Limb (tissue), 2 donors: Measurements from ENCODE around the gene LRCOL1.

Source experiments
- DNase-seq, 2 donors: peaks; one replicate each; pipeline ENCODE4 v3.0.0-alpha.2; 2016; ENCODE audit errors: extremely low spot score in 2 of 2

The LRCOL1 gene

DNA sequence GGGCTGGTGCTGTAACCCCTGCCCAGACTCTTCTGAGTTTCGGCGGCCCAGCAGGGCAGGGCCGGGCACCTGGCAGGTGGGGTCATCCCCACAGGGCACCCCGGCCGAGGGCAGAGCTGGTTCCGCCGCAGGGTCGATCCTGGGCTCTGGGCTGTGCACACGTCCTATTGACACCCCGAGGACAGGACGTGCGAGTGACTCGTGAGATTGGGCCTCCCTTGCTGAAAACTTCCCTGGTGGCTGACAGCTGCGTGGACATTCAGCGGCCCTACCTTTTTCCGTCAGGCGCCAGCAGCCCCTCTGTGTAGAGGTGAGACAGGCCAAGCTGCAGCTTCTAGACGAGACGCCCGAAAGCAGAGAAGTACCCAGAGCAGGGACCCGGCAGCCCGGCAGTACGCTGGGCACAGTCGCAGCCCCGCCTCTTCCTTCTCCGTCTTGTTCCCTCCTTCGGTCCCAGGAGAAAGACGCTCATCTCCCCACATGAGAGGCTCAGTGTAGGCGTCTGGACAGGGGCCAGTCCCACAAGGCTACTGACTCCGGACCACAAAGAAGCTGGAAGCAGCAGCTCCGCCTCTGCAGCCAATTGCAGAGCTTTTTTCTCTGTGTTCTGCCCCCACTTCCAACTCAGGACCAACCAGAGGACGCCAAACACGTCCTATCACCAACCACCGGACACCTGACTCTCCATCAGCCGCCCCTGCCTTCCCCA is at the start of gene LRCOL1:
Gene LRCOL1, minus strand, starts transcription at position 532 of the 709 bp plus-strand sequence. CDS start 4,331 bp downstream, outside the sequence.
- peak in 1 of 2 donors; percentile 61 for DNase-seq

DNA sequence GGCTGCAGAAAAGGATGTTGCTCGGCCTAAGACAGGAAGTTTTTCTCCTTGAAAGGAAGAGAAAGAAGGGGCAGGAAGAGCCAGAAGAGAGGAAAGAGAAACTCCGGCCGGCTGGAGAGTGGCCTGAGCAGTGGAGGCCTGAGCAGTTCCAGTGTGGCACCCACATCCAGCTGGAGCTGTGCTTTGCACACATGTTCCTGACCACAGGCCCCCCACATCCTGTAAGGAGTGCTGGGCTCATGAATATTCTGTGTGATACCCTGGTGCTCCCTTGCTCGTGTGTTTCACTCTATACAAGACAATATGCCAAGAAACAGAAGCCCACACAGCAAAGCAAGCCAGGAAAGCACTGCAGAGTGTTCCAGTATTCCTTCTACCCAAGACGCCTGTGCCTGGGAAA is 49.7 kb upstream of the LRCOL1 start:
- no peak for DNase-seq

DNA sequence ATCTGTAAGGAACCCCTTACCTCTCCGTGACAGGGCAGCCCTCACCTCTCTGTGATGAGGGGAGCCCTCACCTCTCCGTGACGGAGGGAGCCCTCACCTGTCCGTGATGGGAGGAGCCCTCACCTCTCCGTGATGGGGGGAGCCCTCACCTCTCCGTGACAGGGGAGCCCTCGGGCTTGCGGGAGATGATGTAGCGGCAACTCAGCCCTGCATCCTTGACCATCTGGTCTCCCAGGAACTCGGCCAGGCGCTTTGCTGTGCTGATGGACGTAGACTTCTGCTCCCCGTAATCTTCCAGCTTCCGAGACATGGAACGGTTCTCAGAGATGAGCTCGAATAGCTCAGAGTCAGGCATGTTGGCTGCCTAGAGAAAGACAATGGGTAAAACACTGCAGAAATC is 48.8 kb upstream of the LRCOL1 start:
- DNase-seq: no peak

DNA sequence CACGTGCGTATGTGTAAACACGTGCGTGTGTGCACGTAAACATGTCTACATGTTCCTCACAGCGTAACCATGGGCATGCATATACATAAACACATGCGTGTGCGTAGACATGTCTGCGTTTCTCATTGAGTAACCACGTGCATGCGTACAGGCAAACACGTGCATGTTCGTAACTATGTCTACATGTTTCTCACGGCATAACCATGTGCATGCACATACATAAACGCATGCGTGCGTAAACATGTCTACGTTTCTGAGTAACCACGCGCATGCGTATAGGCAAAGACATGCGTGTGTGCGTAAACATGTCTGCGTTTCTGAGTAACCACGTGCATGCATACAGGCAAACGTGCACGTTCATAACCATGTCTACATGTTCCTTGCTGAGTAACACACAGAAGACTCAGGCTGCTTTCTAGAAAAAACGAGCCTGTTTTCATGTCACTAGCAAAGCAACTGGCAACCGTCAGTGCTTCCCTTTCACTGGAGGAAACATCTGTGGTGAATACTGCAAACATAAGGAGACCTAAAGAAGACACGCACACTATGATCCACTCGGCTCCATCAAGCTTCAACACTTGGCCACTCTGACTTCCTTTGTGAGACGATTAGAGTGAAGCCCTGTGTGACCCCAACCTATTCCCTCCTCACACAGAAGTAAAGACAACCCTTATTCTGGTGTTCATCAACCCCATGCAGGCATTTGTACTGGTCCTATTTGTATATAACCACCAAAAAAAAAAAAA is 47.9 kb upstream of the LRCOL1 start:
- no peak for DNase-seq

DNA sequence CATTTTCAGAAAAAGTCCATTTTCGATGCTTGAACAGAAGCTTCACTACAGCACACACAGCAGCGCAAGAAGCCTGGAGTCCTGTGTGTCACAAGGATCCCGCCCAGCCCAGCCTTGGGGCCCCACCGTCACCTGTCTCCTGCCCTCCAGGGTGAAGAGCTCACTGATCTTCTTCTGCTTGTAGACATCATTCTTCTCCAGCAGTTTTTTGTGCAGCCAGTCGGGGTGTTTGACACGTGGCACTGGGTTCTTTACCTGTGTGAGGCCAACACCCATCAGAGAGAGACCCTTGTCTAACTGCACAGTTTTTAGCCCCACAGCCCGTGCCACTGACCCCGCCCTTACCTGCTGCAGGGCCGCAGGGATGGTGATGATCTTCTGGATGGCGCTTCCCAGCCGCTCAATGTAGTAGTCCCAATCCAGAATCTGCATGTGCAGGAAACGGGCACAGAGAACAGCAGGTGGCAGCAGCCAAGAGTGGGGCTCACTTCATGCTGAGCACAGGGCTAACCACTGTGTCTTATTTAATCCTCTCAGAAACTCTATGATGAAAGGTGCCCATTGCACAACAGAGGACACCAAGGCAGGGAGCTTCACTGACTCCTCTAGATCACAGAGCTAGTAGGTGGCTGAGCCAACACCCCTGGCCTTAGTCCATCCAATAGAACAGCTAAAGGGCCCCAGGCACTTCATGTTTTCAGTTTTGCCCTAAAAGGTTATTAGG is 46.8 kb upstream of the LRCOL1 start:
- DNase-seq: no peak

DNA sequence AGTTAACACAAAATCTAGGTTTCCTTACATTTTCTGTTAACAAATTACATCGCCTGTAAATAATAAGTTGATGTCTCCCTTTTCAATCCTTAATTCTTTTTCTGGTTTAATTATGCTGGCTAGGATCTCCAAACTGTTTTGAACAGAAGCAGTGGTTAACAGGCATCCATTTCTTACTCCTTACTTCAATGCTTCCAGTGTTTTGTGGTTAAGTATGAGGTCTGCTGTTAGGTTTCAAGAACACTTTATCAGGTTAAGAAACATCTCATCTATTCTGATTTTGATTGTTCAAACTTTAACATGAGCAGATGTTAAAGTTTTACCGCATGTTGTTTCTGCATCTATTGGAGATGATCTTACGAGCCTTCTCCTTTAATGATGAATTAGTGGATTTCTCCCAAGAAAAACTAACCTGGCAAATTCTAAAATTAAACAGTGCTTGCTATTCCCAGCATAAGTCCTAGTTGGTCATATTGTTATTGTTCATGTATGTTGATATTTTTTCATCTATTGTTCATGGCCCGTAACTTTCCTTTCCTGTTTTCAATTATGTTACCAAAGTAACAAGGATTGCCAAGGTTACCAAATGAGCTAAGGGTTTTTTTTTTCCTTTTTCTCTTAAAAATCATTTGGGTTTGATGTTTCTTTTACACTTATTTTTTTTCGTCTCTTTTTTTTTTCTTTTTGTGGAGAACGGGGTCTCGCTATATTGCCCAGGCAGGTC is 43.3 kb upstream of the LRCOL1 start:
- DNase-seq: no peak

DNA sequence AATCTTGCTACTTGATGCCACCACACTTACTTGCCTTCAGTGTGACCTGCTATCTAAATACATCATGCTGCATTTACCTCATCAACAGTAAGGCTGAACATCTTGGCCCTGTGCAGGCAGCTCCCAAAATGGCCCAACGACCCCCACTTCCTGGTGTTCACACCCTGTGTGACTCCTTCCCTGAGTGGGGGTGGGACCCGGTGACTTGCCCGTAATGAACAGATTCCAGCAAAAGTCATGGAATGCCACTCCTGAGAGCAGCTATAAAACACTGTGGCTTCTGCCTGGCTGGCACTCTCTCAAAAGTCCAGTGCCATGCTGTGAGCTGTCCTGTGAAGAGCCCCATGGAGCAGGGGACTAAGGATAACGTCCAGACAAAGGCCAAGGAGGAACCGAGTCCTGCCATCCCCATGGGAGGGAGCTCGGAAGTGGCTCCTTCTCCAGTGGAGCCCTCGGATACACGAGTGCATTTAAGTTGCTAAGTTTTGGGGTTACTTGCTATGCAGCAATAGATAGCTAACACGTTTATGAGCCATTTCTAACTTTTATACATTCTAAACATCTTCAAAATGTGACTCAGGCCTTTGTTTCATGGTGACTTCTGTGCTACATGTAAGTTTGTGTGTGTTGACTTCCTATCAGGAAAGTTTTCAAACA is 41.2 kb upstream of the LRCOL1 start:
- DNase-seq: no peak

DNA sequence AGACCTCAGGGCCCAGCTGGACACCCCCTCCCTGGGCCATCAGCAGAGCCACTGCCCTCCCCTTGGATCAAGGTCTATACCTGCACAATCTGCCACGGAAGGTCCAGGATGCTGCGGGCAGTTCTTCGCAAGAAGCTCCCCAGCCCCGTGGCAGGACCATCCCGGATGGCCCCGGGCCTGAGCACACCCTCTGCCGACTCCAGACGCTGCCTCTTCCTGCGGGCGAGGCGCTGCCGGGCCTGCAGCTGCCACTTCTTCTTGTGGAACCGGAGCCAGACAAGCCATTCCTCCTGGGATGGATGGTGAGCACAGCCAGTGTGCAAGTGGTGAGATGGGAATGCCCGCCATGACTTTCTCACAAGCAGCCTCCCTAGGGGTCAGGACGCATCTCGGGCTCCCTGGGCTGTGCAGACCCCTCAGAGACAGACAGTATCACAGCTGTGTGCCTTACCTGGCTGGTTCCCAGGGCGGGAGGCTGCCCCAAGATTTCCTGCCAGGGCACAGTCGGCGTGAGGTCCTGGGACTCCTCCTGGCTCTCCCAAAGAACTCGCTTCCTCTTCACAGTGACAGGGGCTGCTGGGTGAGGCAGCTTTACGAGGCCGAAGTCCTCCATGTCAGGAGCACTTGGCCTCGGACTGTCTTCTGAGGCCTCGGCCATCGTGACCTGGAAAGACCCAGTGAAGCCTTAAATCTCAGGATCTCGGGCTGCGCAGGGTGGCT is 39.0 kb upstream of the LRCOL1 start:
- DNase-seq: no peak

DNA sequence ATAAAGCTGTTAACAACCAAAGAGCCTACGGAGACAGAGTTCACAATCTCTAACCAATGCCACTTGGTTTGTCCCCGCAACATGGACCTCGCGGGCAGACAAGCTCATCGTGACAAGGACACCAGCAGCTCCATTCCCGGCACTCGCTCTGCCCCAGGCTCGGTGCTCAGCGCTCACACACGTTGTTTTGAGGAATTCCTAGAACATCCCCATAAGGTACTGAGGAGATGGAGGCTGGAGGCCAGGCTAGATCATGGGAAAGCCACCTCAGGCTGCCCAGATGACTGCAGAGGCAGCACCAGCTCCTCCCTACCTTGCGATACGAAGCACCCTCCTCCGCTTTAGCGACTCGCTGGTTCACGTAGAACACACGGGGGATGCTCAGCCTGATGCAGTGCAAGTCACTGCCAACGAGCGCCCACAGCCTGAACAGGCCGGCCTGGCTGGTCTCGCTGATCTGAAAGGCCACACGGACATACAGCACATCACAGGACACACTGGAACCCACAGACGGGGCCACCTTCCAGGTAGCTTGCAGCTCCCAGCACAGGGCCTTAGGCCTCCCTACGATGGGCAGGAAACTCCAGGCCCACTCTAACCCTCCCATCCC is 38.3 kb upstream of the LRCOL1 start:
- no peak for DNase-seq

DNA sequence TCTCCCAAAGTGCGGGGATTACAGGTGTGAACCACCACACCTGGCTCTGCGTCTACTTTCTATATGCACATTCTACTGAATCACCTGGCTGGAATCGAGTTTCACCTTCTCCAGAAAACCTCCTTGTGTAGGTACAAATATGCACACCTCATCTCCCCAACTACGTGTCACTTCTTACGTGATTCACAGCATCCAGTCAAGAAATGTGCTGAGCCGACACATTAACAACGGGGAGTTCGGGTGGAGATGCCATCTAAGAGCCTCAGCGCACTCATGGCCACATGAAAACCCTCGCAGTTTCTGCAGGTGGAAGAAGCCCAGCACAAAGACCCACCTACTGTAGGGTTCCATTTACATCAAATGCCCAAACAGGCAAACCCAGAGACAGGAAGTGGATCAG is 37.5 kb upstream of the LRCOL1 start:
- no peak for DNase-seq

DNA sequence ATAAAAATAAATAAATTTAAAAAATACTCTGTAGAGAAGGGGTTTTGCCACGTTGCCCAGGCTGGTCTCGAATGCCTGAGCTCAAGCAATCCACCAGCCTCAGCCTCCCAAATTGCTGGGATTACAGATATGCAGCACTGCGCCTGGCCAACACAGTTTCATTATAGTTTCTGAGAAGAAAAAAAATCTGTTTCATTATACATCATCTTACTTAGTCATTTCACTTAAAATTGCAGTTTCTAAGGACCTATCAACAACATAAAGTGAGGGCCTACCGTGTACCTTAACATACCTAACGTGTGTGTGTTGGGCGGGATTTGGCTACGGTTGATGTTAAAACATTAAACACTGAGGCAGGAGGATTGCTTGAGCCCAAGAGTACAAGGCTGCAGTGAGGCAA is 36.5 kb upstream of the LRCOL1 start:
- no peak for DNase-seq

DNA sequence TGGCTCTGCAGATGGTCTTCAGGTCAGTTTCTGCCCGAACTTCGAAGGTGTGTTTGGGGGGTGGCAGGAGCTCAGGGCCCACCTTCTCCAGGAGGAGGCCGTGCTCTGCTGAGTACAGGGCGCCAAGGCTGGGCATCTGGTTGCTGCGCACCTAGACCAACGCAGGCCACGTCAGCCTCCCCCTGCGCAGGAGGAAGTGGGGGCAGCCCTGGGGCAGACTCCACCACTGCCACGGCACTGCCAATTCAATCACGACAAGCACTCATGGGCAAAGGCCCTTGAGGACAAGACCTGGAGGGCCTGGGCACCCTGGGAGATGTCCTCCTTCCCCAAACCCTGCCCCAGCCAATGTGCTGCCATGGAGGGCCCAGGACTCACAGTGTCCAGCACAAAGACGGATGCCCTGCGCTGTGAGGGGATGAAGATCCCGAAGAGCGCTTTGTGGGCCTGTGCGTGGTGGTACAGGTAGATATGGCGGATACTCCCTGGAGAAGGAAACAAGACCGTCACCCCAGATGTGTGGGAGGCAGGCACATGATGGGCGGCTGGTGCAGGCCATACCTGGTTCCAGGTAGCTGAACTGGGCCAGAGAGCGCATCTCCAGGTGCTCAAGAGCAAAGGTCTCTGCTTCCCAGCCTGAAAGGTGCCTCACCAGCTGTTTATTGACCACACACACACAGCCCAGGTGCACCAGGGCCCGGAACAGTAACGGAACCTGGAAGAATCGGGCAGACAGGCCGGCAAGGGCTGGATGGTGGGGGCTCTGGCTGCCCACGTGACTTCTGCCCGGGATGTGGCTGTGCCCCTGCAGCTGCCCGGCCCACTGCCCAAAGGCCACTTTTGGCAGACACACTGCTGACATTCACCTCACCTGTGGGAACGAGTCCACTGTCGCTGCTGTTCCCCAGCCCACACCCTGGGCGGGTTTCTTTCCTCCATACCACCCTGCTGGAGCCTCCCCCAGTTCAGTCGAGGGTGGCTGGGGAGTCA is 32.8 kb upstream of the LRCOL1 start:
- DNase-seq: no peak

DNA sequence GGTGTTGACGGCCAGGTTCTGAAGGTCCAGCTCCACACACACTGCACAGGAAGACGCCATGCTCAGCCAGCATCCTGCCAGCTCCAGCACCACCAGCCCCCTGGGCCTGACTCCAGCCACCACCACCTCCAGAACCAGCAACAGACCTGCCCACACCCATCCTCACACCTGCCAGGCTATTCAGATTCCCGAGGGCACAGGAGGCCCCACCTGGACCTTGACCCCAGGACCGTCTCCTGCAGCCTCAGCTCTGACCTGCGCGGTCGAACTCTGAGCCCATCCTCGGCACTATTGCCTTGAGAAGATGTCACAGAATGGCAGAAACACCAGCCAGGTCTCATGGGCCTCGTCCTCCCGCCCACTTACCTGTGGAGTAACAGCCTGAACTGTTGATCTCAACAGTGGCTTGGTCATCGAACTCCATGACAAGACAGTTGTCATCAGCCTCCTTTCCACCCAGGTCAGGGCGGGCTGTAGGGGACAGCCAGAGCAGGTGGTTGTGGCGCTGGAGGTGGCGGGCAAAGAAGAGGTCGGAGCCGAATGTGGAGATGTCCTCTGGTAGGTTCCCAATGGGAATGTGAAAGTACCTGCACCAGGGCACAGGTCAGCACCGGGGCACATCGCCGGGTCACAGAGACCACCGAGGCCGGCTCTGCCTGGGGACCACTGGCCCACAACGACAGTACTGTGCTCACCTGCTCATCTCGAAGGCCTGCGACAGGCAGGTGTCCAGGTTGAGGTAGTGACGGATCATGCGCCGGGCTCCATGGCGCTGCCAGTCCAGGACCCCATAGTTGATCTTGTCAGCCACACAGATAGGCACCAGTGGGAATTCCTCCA is 31.6 kb upstream of the LRCOL1 start:
- DNase-seq: no peak

DNA sequence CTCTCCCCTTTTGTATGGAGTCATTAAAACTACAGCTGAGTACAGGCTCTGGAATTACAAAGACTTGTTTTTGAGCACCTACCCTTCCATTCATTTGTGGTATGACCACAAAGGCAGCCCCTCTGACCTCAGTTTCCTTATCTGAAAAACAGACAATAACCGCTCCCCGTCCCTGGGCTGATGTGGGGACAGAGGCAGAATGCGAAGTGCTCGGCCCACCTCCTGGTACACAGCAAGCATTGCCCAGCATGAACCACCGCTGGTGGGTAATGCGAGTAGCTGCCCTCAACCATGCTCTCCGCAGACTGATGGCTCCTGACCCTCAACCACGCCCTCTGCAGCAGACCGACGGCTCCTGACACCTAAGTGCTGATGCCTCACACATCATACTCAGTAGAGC is 30.6 kb upstream of the LRCOL1 start:
- no peak for DNase-seq

DNA sequence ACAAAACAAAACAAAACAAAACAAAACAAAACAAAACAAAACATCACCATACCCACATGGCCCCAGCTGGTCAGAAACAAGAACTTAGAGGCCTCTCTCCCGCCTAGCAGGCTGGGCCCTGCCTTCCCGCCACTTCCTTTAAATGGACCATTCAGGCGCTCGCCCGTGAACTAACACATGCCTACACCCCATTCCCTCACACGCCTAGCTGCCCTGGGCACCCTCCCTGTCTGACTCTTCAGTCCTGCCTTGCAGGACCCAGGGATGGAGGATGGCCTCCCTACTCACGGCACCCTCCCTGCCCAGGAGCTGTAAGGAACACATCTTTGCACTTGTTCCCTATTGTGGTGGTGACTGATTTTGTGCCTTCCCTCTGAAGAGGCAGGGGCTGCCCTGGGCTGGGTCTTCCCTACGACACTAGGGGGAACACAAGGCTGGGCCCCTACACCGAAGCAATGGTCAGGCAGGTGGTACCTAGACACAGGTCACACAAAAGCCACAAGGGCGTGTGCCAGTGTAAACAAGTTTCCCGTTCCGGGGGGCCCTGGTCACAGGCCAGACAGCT is 29.7 kb upstream of the LRCOL1 start:
- no peak for DNase-seq

DNA sequence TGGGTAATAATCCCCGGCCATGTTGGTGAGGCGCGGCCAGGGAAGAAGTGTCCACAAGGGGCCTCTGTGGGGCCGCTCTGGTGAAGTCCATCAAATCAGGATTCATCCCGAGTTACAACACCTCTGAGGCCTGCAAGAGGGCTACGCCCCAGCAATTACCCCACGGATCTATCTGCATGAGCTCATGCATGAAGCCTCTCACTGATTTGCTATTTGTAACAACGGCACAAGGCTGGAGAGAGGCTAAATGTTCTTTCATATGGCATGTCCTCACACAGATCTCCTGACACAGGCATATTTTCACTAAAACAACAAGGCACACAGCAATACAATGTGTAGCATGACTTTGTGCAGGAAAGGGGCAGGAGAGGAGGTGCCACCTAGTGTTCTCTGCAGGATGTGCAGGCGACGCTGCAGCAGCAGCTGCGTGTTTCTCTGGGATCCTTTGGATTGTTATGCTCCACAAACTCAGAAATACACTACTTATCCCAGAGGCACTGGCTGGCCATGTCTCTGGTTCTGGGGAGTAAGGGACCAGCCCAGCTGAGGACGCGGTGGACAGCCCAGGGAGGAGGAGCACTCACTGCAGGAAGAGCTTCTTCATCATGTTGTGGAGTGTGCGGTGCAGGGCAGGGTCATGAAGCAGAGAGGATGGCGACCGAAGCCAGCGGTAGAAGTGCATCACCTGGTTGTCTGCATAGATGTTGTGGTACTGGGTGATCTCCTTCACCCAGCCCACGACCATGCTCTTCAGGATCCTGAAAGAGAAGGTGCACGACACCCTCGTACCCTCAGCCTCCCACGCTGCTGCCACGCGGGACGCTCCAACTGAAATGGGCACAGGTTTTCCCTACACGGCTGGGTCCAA is 28.4 kb upstream of the LRCOL1 start:
- DNase-seq: no peak

DNA sequence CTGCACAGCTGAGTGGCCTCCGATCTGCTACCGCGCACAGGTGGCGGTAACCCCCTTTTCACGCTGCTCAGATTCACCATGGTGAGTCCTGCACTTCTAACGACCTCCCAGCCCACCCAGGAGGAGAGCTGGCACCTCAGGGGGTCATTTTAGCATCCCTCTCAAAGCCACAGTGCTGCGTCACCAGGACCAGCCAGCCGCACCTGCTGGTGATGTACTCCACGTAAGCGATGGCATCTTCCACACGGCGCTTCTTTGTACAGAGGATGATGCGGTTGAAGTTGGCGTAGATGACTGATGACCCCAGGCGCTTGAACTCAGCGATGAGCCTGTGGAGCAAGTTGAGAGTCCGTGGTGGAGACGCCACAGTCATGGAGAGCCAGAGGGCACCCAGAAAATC is 27.4 kb upstream of the LRCOL1 start:
- DNase-seq: no peak
